Activated B cell treated with CpG ODN at 0.5 μM for 24 hours (primary cell): ENCODE data around the gene C3. TPM values are rescaled to one million over a fixed set of nuclear protein-coding genes. Genes with fewer than 3 reads are reported as not detected.

ENCODE experiments used
- ATAC-seq: fragments of 200-7000 bp; cut with Tn5 transposase; one replicate; pipeline ENCODE4 v1.10.0; 2021; ENCODE audit warnings: low read depth, mild to moderate bottlenecking, moderate library complexity
- CTCF ChIA-PET: fragments of 350-600 bp; sonication (Branson Sonifier 250); formaldehyde crosslinking; loops from one replicate; lab custom pipeline; 2021; ENCODE audit warnings: antibody characterized with exemption; lab: Charles Lee
- POLR2A ChIA-PET: fragments of 350-600 bp; sonication (Branson Sonifier 250); formaldehyde crosslinking; loops from one replicate; lab custom pipeline; 2021; ENCODE audit warnings: antibody characterized with exemption; lab: Charles Lee
- DNase-seq: peaks from one replicate; pipeline ENCODE4 v3.0.0; 2022
- H3K27ac Mint-ChIP-seq: one replicate; pipeline ENCODE4 v1.8.0; 2020; ENCODE audit warnings: mixed read lengths
- H3K27me3 Mint-ChIP-seq: one replicate; pipeline ENCODE4 v1.8.0; 2021; ENCODE audit warnings: mixed read lengths
- H3K36me3 Mint-ChIP-seq: one replicate; pipeline ENCODE4 v1.8.0; 2021; ENCODE audit warnings: low read depth, mixed read lengths
- H3K4me1 Mint-ChIP-seq: one replicate; pipeline ENCODE4 v1.8.0; 2021; ENCODE audit warnings: mixed read lengths
- H3K4me3 Mint-ChIP-seq: one replicate; pipeline ENCODE4 v1.8.0; 2020; ENCODE audit warnings: mild to moderate bottlenecking, mixed read lengths
- H3K9me3 Mint-ChIP-seq: one replicate; pipeline ENCODE4 v1.8.0; 2020; ENCODE audit warnings: mixed read lengths
- intact Hi-C: fragments of 100-400 bp; cut with micrococcal nuclease; formaldehyde crosslinking; loops from one replicate; pipeline ENCODE4 v1.15.1; 2024
- total RNA-seq: library from RNA; stranded (reverse); gene quantifications from 2 replicates; pipeline ENCODE4 v1.2.3, GENCODE V29; 2022
- TF ChIP-seq, protein P1 (sequence below): fragments of 200-600 bp; IDR thresholded peaks from one replicate; pipeline ENCODE4 v1.8.0; 2022; ENCODE audit warnings: antibody characterized with exemption, mild to moderate bottlenecking

The C3 gene
- total RNA-seq, 1 donor from 2014 or later = 0.53 TPM

DNA sequence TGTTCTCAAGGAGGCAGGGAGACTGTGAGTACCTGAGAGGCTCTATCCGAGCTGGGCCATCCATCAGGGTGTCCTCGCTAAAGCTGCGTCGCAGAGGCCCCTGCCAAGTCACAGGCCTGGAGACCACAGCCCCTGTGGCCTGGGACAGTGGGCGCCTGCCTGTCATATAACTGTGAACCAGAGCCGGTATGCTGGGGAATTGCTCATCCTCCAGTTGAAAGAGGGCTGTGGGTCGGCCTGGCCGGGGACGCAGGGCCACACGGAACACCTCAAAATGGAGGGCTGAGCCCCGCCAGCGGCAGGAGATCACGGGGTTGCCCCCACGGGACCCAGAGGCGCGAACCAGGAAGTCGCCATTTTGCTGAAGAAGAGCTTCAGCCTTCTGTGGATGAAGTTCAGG lies 40.2 kb upstream of the C3 start:
- DNase-seq (no peak), ATAC-seq (no peak)
- peaks cover 19% of the 10 kb centered on the region for H3K4me1 Mint-ChIP-seq
- no peak overlapping the region for H3K27ac Mint-ChIP-seq
- CTCF ChIA-PET = no interaction called here
- no peaks in the 10 kb centered on the region for H3K27me3 Mint-ChIP-seq
- H3K4me3 Mint-ChIP-seq = no peak overlapping the region
- TF ChIP-seq, protein P1, sequence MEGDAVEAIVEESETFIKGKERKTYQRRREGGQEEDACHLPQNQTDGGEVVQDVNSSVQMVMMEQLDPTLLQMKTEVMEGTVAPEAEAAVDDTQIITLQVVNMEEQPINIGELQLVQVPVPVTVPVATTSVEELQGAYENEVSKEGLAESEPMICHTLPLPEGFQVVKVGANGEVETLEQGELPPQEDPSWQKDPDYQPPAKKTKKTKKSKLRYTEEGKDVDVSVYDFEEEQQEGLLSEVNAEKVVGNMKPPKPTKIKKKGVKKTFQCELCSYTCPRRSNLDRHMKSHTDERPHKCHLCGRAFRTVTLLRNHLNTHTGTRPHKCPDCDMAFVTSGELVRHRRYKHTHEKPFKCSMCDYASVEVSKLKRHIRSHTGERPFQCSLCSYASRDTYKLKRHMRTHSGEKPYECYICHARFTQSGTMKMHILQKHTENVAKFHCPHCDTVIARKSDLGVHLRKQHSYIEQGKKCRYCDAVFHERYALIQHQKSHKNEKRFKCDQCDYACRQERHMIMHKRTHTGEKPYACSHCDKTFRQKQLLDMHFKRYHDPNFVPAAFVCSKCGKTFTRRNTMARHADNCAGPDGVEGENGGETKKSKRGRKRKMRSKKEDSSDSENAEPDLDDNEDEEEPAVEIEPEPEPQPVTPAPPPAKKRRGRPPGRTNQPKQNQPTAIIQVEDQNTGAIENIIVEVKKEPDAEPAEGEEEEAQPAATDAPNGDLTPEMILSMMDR = no peak
- intact Hi-C loops = no loop called here
- no peaks in the 10 kb centered on the region for H3K9me3 Mint-ChIP-seq
- POLR2A ChIA-PET = interaction anchor here (0.7 to 1.2 kb wide), 3 partner anchors 12 to 21 kb away, joined by 3 read pairs; partner anchors contain the start of genes TRIP10 and VAV1
- H3K36me3 Mint-ChIP-seq = peaks cover 19% of the 10 kb centered on the region

DNA sequence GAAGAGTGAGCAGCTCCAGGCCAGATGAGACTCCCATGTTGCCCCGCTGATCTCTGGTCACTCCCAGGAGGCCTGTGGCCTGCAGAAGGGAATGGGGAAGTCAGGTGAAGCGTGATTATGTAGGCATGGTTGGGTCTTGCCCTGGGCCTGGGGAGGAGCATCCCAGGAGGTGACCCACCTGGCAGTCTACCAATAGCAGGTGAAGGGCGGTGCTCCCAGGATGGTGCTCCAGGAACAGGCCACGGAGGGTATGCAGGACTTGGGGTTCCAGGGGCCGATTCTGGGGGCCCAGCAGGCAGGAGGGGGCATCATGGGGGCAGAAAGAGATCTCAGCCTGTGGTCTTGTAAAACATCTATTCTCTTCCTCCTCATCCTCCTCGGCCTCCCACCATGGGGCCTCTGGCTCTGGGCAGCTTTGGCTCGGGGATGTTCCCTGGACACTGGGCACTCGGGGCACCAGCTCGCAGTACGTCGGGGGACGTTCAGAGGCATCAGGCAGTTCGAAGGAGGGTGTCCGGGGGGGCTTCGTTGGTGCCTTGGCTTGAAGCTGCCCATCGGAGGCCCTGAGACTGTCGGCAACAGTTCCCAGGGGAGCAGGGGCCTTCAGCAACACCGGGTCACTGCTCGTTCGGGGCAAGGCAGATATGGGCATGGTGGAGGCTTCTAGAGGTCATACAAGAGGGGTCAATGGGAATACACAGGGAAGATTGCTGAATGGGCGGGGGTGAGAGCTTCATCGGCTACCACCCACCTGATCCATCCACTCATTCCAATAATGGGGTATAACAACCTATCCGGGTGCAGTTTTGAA lies 34.4 kb upstream of the C3 start:
- no peak overlapping the region for H3K4me3 Mint-ChIP-seq
- no peak for DNase-seq

DNA sequence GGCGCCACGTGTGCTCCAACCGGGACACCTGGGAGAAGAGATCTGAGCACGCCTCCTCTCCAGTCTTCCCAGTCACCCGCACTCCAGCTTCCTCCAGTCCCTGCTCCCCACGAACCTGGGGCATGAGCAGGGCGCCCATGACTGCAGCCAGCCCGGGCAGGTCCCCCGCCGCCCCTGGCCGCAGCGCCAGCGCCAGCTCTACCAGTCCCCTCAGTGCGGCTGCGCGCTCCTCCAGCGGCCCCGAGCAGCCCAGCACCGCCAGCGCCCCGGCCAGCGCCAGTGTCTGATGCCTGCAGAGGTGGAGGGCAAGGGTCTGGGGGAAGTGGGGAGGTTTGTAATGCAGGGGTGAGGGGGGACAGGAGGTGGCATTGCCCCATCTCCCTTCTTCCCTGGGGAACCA lies 33.7 kb upstream of the C3 start:
- H3K4me3 Mint-ChIP-seq = no peak overlapping the region
- peaks cover 35% of the 10 kb centered on the region for H3K4me1 Mint-ChIP-seq
- H3K27me3 Mint-ChIP-seq = no peaks in the 10 kb centered on the region
- DNase-seq (no peak), ATAC-seq (no peak)
- no peaks in the 10 kb centered on the region for H3K9me3 Mint-ChIP-seq
- intact Hi-C loops = loop anchor here (5.0 kb wide), 2 partner anchors 382 to 472 kb away; partner anchors contain the start of gene ALKBH7
- TF ChIP-seq, protein P1 = no peak
- H3K36me3 Mint-ChIP-seq = peaks cover 50% of the 10 kb centered on the region
- H3K27ac Mint-ChIP-seq = no peak overlapping the region
- ChIA-PET POLR2A (interaction anchor here (1.2 to 2.6 kb wide), 6 partner anchors 9 to 110 kb away, joined by 3 to 25 read pairs (median 10); partner anchors contain the start of genes TRIP10 and VAV1), CTCF (interaction anchor here (1.7 kb wide), 1 partner anchor 238 kb away, joined by 4 read pairs; no protein-coding TSS in a partner anchor)

More for the DNA sequence above, 34.4 kb upstream of the C3 start:
- H3K36me3 Mint-ChIP-seq = peaks cover 49% of the 10 kb centered on the region
- ChIA-PET POLR2A (interaction anchor here (1.7 to 2.6 kb wide), 4 partner anchors 9 to 48 kb away, joined by 5 to 25 read pairs (median 16); partner anchors contain the start of genes TRIP10 and VAV1), CTCF (interaction anchor here (1.5 to 1.7 kb wide), 2 partner anchors 16 to 238 kb away, joined by 3 to 4 read pairs; no protein-coding TSS in a partner anchor)
- no peak overlapping the region for H3K27ac Mint-ChIP-seq
- ATAC-seq = no peak
- TF ChIP-seq, protein P1 = no peak
- peaks cover 35% of the 10 kb centered on the region for H3K4me1 Mint-ChIP-seq
- H3K27me3 Mint-ChIP-seq = no peaks in the 10 kb centered on the region
- H3K9me3 Mint-ChIP-seq = no peaks in the 10 kb centered on the region
- intact Hi-C loops = loop anchor here (5.0 kb wide), 2 partner anchors 383 to 473 kb away; partner anchors contain the start of gene ALKBH7

DNA sequence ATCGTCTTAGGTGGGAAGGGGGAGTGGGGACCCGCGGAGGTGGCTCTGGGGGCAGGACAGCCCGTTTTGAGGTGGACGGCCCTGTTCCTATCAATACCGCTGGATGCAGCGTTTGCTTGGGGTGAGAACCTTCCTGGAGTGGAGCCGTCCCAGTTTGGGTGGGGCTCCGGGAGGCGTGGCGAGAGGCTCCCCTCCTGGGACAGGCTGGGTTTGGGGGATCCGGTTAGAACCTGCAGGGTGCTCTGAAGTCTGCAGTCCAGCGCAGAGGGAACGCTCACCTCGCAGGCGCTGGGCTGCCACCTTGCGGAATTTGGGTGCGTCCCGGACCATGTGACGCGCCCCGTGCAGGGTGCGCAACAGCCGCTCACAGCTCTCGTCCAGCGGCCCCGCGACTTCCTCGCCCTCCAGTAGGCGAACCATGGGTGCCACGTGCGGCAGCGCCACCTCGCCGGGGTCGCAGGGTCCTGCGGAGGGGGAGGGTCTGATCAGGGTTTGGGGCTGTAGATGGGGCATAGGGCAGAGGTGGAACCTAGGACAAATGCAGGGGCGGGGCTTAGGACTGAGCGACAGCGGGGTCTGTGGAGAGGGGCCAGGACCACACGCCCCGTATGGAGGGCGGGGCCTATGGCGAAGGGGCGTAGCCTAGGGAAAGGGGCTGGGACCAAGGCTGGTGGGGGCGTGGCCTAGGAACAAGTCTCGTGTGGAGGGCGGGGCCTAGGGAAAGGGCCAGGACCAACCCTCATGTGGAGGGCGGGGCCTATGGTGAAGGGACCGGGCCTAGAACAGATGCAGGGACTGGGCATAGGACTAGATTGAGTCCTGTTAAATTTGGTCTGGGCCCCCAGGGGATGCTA lies 33.0 kb upstream of the C3 start:
- POLR2A ChIA-PET = interaction anchor here (0.9 to 2.6 kb wide), 11 partner anchors 10 to 237 kb away, joined by 3 to 25 read pairs (median 3); partner anchors contain the start of genes TRIP10 and VAV1
- CTCF ChIA-PET = interaction anchor here (1.0 to 2.4 kb wide), 4 partner anchors 15 to 237 kb away, joined by 3 to 12 read pairs (median 4); no protein-coding TSS in a partner anchor
- Mint-ChIP-seq H3K9me3 (no peaks in the 10 kb centered on the region), H3K27me3 (no peaks in the 10 kb centered on the region), H3K27ac (peak overlapping the region; percentile 82), H3K4me1 (peaks cover 33% of the 10 kb centered on the region), H3K4me3 (peak overlapping the region; percentile 87), H3K36me3 (peaks cover 52% of the 10 kb centered on the region)
- DNase-seq (peak; percentile 91), ATAC-seq (peak; percentile 93)
- intact Hi-C loops = loop anchor here (1.0 to 5.0 kb wide), 9 partner anchors 14 to 471 kb away; partner anchors contain the start of genes ALKBH7, SH2D3A, TRIP10 and VAV1
- TF ChIP-seq, protein P1 = no peak
